NCI-H2227 (cell line): ENCODE measurements around the gene MAD2L2.

Experiments used
- DNase-seq: peaks from one replicate; lab custom pipeline; 2025; ENCODE audit not compliant: unreplicated experiment; lab: John Stamatoyannopoulos, UW

Gene MAD2L2

GRCh38 chr1:11684070-11684469, 3.1 kb upstream of the MAD2L2 start:
- DNase-seq: no peak

GRCh38 chr1:11682799-11683198, 1.9 kb upstream of the MAD2L2 start:
- DNase-seq: no peak

GRCh38 chr1:11682287-11682771, 1.4 kb upstream of the MAD2L2 start:
- DNase-seq: no peak

- DNase-seq: no peak
Measured at GRCh38 chr1:11680270-11681070, 478 bp downstream of the MAD2L2 start.

- no peak for DNase-seq
Measured at GRCh38 chr1:11678442-11678841, 2.5 kb downstream of the MAD2L2 start.

GRCh38 chr1:11676386-11677103, 4.4 kb downstream of the MAD2L2 start:
- no peak for DNase-seq

- DNase-seq: no peak
Measured at GRCh38 chr1:11675325-11675724, 5.6 kb downstream of the MAD2L2 start.

GRCh38 chr1:11674488-11674887, 6.5 kb downstream of the MAD2L2 start:
- DNase-seq: no peak

GRCh38 chr1:11673089-11673769, 7.7 kb downstream of the MAD2L2 start:
- no peak for DNase-seq

GRCh38 chr1:11671544-11672286, 9.2 kb downstream of the MAD2L2 start:
- DNase-seq: no peak

- no peak for DNase-seq
Measured at GRCh38 chr1:11671205-11671543, 9.8 kb downstream of the MAD2L2 start.

GRCh38 chr1:11670747-11671146, 10.2 kb downstream of the MAD2L2 start:
- DNase-seq: no peak

- no peak for DNase-seq
Measured at GRCh38 chr1:11668516-11668915, 12.4 kb downstream of the MAD2L2 start.

GRCh38 chr1:11664336-11665065, 16.4 kb downstream of the MAD2L2 start:
- DNase-seq: no peak

GRCh38 chr1:11661103-11661502, 19.8 kb downstream of the MAD2L2 start:
- DNase-seq: no peak

- DNase-seq: no peak
Measured at GRCh38 chr1:11659748-11660147, 21.2 kb downstream of the MAD2L2 start.

GRCh38 chr1:11658542-11658941, 22.4 kb downstream of the MAD2L2 start:
- DNase-seq: no peak

GRCh38 chr1:11657654-11658053, 23.3 kb downstream of the MAD2L2 start:
- DNase-seq: no peak

GRCh38 chr1:11654939-11655808, 25.8 kb downstream of the MAD2L2 start:
- no peak for DNase-seq
